Gastroesophageal sphincter (tissue), 3 donors: ENCODE results near the gene DNAH8.

Source experiments
- CTCF ChIP-seq, 4 experiments: fragments of 200-600 bp in 2 of 4; fragments of 450-650 bp in 2 of 4; sonication (generic) in 1 of 4; IDR thresholded peaks; one replicate each; pipeline ENCODE4 v1.5.1; 2017 to 2019; ENCODE audit warnings: antibody characterized with exemption in 4 of 4, mild to moderate bottlenecking in 2 of 4, moderate library complexity in 2 of 4
- EP300 ChIP-seq: sonication (generic); formaldehyde crosslinking; IDR thresholded peaks from one replicate; pipeline ENCODE4 v1.6.1; 2017; ENCODE audit warnings: antibody characterized with exemption, mild to moderate bottlenecking
- POLR2A ChIP-seq, 2 donors: fragments of 450-650 bp; IDR thresholded peaks; one replicate each; pipeline ENCODE4 v1.6.1; 2017; ENCODE audit warnings: antibody characterized with exemption in 2 of 2, mild to moderate bottlenecking in 2 of 2, moderate library complexity in 1 of 2
- POLR2AphosphoS5 ChIP-seq: sonication (generic); formaldehyde crosslinking; IDR thresholded peaks from one replicate; pipeline ENCODE4 v1.6.1; 2017; ENCODE audit warnings: antibody characterized with exemption

GRCh38 chr6:38944655-38945279, 229.7 kb downstream of the DNAH8 start:
- TF ChIP-seq POLR2AphosphoS5 (no peak), CTCF (IDR thresholded peaks at IDR 0.05) (no peak), POLR2A (IDR thresholded peaks at IDR 0.05) (no peak), EP300 (no peak)
